Epithelial cell of esophagus (primary cell): ENCODE results near the gene TDRD15.

ENCODE experiments used
- DNase-seq: peaks from one replicate; pipeline ENCODE4 v3.0.0; 2010; ENCODE audit warnings: low read depth
- H3K4me3 ChIP-seq: 2 replicates; pipeline ENCODE4 v1.5.1; 2011; ENCODE audit warnings: mild to moderate bottlenecking, low read length, control low read depth
- TF ChIP-seq, protein P1 (sequence below): IDR thresholded peaks from 2 replicates; pipeline ENCODE4 v1.5.1; 2011; ENCODE audit warnings: low read depth, mild to moderate bottlenecking, low read length, control low read depth, inconsistent platforms; ENCODE audit not compliant: insufficient read depth; ENCODE audit errors: missing control alignments

The TDRD15 gene

DNA sequence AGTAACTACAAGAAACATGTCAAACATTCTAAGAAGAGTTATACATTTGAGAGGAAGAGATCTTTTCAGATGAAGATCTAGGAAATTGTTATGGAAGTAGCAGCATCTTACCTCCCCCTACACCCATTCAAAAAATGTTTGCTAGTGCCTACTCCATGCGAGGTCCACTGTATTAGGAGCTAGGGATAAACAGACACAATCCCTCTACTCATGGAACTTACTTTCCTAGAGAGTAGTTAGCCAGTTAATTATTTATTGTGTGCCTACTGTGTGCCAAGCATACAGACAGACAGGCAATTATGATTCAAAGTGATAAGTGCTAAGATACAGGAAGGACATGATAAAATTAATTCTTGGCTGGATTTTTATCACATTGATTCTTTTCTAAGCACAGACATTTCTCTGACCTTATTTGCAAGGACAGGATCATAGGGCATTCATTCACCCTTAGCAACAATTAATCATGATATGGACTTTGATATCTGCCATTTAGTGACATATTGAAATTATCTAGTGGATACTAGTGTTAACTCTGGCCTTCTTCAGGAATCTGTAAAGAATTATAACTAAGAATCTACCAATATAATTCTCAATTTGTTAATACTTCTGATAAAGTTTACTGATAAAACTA, 19.6 kb upstream of the TDRD15 start:
- no peak for DNase-seq
- H3K4me3 ChIP-seq: no peak overlapping the region
- TF ChIP-seq, protein P1, sequence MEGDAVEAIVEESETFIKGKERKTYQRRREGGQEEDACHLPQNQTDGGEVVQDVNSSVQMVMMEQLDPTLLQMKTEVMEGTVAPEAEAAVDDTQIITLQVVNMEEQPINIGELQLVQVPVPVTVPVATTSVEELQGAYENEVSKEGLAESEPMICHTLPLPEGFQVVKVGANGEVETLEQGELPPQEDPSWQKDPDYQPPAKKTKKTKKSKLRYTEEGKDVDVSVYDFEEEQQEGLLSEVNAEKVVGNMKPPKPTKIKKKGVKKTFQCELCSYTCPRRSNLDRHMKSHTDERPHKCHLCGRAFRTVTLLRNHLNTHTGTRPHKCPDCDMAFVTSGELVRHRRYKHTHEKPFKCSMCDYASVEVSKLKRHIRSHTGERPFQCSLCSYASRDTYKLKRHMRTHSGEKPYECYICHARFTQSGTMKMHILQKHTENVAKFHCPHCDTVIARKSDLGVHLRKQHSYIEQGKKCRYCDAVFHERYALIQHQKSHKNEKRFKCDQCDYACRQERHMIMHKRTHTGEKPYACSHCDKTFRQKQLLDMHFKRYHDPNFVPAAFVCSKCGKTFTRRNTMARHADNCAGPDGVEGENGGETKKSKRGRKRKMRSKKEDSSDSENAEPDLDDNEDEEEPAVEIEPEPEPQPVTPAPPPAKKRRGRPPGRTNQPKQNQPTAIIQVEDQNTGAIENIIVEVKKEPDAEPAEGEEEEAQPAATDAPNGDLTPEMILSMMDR: no peak

DNA sequence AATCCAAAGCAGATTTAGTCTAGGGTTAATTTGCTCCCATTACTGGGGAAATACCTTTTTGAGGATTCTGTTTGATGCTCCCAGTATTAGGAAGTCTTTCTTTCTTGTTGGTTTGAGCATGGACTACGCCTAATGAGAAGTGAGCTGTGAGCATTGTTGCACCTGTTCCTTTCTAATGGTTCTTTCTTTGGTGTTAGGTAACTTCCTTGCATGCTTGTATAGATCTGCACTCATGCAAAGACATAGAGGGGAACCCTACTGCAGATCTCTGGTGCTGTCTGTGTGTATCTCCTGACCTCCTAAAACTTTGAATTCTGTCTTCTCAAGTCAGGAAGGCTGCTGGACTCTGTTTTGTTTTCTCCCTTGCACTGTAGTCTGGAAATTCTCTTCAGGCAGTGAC, 12.8 kb upstream of the TDRD15 start:
- H3K4me3 ChIP-seq: no peak overlapping the region
- DNase-seq: no peak
- TF ChIP-seq, protein P1: no peak

DNA sequence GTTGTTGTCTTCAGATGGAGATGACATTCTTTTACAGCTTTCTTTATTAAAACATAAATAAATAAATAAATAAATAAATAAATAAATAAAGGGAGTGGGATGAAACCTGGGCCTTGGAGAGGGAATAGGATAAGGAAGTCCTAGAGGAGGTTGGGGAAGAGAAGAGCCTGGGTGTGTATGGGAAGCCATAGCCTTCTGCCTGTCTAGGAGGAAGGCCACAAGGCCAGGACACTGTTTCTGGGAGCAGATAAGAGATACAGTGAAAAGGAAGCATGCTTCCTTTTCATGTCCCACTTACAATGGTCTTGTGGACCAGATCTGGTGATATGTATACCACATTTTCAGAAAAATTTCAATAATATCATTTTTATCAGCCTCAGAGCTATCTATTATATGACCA, 6.1 kb upstream of the TDRD15 start:
- TF ChIP-seq, protein P1: no peak
- no peak for DNase-seq
- no peak overlapping the region for H3K4me3 ChIP-seq

DNA sequence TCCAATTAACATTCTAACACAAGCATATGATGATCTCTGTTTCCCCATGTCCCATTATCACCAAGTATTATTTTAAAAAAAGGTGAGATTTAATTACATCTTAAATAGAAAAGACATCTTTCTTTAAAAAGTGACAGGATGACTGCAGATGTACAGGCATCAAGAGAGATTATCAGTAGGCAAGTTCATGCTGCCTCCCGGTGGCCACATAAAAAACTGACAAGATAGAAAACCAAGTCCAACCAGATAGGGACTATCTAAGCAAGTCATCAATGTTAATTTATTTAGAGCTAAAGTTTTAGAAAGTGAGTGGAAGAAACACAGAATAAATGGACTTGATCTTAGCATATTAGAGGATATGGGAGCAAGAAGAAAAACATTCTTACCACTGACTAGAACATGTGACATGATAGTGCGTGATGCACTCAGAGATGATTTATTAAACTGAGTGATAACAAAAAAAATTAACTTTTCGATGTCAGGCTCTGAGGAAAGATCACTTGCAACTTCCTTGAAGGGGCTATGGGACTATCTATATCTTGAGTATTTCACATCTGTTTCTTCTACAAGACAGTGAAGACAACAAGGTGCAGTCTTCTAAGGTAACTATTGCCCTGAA, 5.4 kb upstream of the TDRD15 start:
- H3K4me3 ChIP-seq: no peak overlapping the region
- TF ChIP-seq, protein P1: peak; percentile 64
- peak; percentile 57 for DNase-seq

DNA sequence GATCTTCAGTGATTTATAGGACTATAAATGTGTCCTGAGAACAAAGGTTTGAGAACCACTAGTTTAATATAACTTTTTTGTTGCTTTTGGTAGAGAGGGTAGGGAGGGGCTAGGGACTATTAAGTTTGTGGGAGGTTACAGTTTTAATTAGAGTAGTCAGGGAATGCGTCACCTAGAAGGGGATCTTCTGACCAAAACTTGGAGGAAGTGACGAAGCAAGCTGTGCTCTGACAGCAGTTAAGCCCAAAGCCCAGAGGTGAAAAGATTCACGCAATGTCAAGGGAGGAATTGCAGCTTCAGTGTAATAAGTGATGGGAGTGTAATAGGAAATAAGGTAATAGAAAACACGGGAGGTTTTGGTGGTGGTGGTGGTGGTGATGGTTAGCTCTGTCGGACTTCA, 8.1 kb downstream of the TDRD15 start:
- DNase-seq: no peak
- H3K4me3 ChIP-seq: no peak overlapping the region
- TF ChIP-seq, protein P1: no peak

DNA sequence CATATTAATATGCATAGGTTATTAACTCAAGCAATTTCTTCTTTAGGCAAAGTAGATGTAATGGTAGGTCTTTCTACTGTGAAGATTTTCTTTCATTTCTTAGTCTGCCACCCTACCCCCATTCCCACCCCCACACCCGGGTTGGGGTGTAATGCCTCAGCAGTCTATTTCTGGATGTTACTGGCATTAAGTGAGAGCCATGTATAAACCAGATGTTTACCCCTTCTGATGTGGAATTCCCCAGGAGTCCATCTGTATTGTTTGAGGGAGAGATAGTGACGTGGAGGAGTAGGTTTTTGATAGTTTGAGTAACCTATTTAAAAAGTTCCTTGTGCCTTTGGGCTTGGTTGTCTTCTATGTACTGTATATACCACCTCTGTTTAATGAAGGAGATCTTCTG, 11.8 kb downstream of the TDRD15 start:
- DNase-seq: no peak
- H3K4me3 ChIP-seq: no peak overlapping the region
- TF ChIP-seq, protein P1: no peak

DNA sequence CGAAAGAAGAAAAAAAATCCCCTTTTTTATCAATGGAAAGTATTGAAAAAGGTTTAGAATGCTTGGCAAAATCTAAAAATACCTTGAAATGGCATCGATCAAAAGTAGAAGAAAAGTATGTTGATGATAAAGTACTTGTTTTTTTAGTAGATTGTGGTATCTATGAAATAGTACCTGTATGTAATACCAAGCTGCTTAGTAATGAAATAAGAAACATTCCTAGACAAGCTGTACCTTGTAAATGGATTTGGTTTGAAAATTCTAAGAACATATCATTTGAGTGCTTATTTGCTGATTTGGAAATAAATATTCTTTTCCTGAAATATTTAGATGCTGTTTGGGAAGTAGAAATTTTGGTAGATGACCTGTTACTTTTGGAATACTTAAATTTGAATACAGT, 18.4 kb downstream of the TDRD15 start:
- DNase-seq: no peak

More for the DNA sequence above, 18.4 kb downstream of the TDRD15 start:
- no peak overlapping the region for H3K4me3 ChIP-seq
- TF ChIP-seq, protein P1: no peak
